Measurements from ENCODE around the gene PDLIM4. TPM values are rescaled to one million over a fixed set of nuclear protein-coding genes. Genes with fewer than 3 reads are reported as not detected.

Gene PDLIM4
- total RNA-seq, 4 donors from 2014 or later = 32.4 to 90.9 (median 50.8) TPM

- no peaks in the 10 kb centered on the region for H3K9me3 ChIP-seq
- no peak for TF ChIP-seq EP300 (IDR thresholded peaks at IDR 0.05)
- no peak for TF ChIP-seq CTCF (IDR thresholded peaks at IDR 0.05)
- no peak for TF ChIP-seq POLR2A (IDR thresholded peaks at IDR 0.05)
- WGBS, 2 donors = 91 to 96% methylated on average over 1 of the region's 1 CpG
- no peak overlapping the region for H3K4me3 ChIP-seq
- no peak for DNase-seq (ENCODE audit: low spot score in 2 of 2)
- peaks cover 0 to 70% (median 3%) of the 10 kb centered on the region in 3 donors for H3K36me3 ChIP-seq
- H3K4me1 ChIP-seq = peaks cover 0 to 15% (median 9%) of the 10 kb centered on the region in 4 donors
- no peaks in the 10 kb centered on the region for H3K27me3 ChIP-seq
- H3K27ac ChIP-seq = no peak overlapping the region
Observed at GRCh38 chr5:132210944-132211343, 46.6 kb upstream of the PDLIM4 start.

- Histone ChIP-seq H3K27ac (no peak overlapping the region), H3K4me3 (no peak overlapping the region), H3K36me3 (peaks cover 0 to 67% (median 3%) of the 10 kb centered on the region in 3 donors), H3K27me3 (no peaks in the 10 kb centered on the region), H3K9me3 (no peaks in the 10 kb centered on the region), H3K4me1 (peaks cover 0 to 15% (median 9%) of the 10 kb centered on the region in 4 donors)
- TF ChIP-seq CTCF (IDR thresholded peaks at IDR 0.05) (no peak), POLR2A (IDR thresholded peaks at IDR 0.05) (no peak), EP300 (IDR thresholded peaks at IDR 0.05) (no peak)
- WGBS, 2 donors = 9 to 38% methylated on average over 1 of the region's 1 CpG
- DNase-seq (ENCODE audit: low spot score in 2 of 2) = no peak
Observed at GRCh38 chr5:132211787-132212186, 45.7 kb upstream of the PDLIM4 start.

- Histone ChIP-seq H3K27ac (peak overlapping the region in 2 of 4 donors; percentile 92 to 97), H3K27me3 (no peaks in the 10 kb centered on the region), H3K9me3 (no peaks in the 10 kb centered on the region), H3K36me3 (peaks cover 0 to 65% (median 3%) of the 10 kb centered on the region in 3 donors), H3K4me1 (peaks cover 0 to 15% (median 9%) of the 10 kb centered on the region in 4 donors), H3K4me3 (no peak overlapping the region)
- TF ChIP-seq EP300 (IDR thresholded peaks at IDR 0.05) = no peak
- no peak for TF ChIP-seq CTCF (IDR thresholded peaks at IDR 0.05)
- TF ChIP-seq POLR2A (IDR thresholded peaks at IDR 0.05) = no peak
- DNase-seq (ENCODE audit: low spot score in 2 of 2) = no peak
- 91 to 92% methylated on average over 7 of the region's 7 CpGs for WGBS, 2 donors
Observed at GRCh38 chr5:132213666-132214065, 43.8 kb upstream of the PDLIM4 start.

GRCh38 chr5:132214491-132214890, 43.0 kb upstream of the PDLIM4 start:
- no peak for TF ChIP-seq CTCF (IDR thresholded peaks at IDR 0.05)
- no peak for TF ChIP-seq POLR2A (IDR thresholded peaks at IDR 0.05)
- DNase-seq (ENCODE audit: low spot score in 2 of 2) = no peak
- Histone ChIP-seq H3K36me3 (peaks cover 0 to 62% (median 0%) of the 10 kb centered on the region in 3 donors), H3K4me3 (no peak overlapping the region), H3K9me3 (no peaks in the 10 kb centered on the region), H3K27me3 (no peaks in the 10 kb centered on the region), H3K4me1 (peaks cover 0 to 15% (median 9%) of the 10 kb centered on the region in 4 donors), H3K27ac (peak overlapping the region; percentile 86 to 97 (median 91))
- 91 to 98% methylated on average over 4 of the region's 4 CpGs for WGBS, 2 donors

- Histone ChIP-seq H3K4me3 (no peak overlapping the region), H3K36me3 (peaks cover 0 to 54% (median 0%) of the 10 kb centered on the region in 3 donors), H3K4me1 (peaks cover 0 to 19% (median 9%) of the 10 kb centered on the region in 4 donors), H3K27ac (peak overlapping the region; percentile 86 to 97 (median 91)), H3K9me3 (no peaks in the 10 kb centered on the region), H3K27me3 (no peaks in the 10 kb centered on the region)
- TF ChIP-seq EP300 (IDR thresholded peaks at IDR 0.05) (peak; percentile 80 to 94), CTCF (IDR thresholded peaks at IDR 0.05) (peak in 1 of 5 experiments; percentile 11), POLR2A (IDR thresholded peaks at IDR 0.05) (peak; percentile 29 to 46)
- peak; percentile 86 to 93 for DNase-seq (ENCODE audit: low spot score in 2 of 2)
- 2 to 29% methylated on average over 5 of the region's 5 CpGs for WGBS, 2 donors
Observed at GRCh38 chr5:132215329-132215728, 42.2 kb upstream of the PDLIM4 start.
